HepG2 (cell line): ENCODE data around the gene KTN1. TPM values are rescaled to one million over a fixed set of nuclear protein-coding genes. Genes with fewer than 3 reads are reported as not detected.

ENCODE experiments used
- ARNTL ChIP-seq: sonication (generic); formaldehyde crosslinking; IDR thresholded peaks from 2 replicates; pipeline ENCODE4 v1.4.0; 2020; ENCODE audit warnings: mild to moderate bottlenecking, missing genetic modification reagents
- DNMT3B ChIP-seq: conservative IDR thresholded peaks from 2 replicates; pipeline ENCODE4 v1.6.1; 2016; ENCODE audit warnings: missing biosample characterization, control low read depth
- IKZF4 ChIP-seq: sonication (generic); formaldehyde crosslinking; IDR thresholded peaks from 2 replicates; pipeline ENCODE4 v1.5.1; 2020; ENCODE audit warnings: borderline replicate concordance, mild to moderate bottlenecking, low read depth, missing genetic modification reagents; ENCODE audit errors: not compliant biosample characterization
- MTA1 ChIP-seq: sonication (generic); formaldehyde crosslinking; IDR thresholded peaks from 2 replicates; pipeline ENCODE4 v1.4.0; 2020; ENCODE audit warnings: missing genetic modification reagents, mild to moderate bottlenecking, borderline replicate concordance
- STAT5B ChIP-seq: sonication (generic); formaldehyde crosslinking; IDR thresholded peaks from 2 replicates; pipeline ENCODE4 v1.4.0; 2020; ENCODE audit warnings: missing genetic modification reagents
- TBX2 ChIP-seq: sonication (generic); formaldehyde crosslinking; IDR thresholded peaks from 2 replicates; pipeline ENCODE4 v1.5.0; 2020; ENCODE audit warnings: missing genetic modification reagents, mild to moderate bottlenecking, borderline replicate concordance
- ZBTB2 ChIP-seq: sonication (generic); formaldehyde crosslinking; IDR thresholded peaks from 2 replicates; pipeline ENCODE4 v1.8.0; 2022; ENCODE audit warnings: low read depth, missing genetic modification reagents
- ZFP37 ChIP-seq: sonication (generic); formaldehyde crosslinking; IDR thresholded peaks from 2 replicates; pipeline ENCODE4 v1.4.0; 2020; ENCODE audit warnings: missing genetic modification reagents, borderline replicate concordance
- ZNF432 ChIP-seq: sonication (generic); formaldehyde crosslinking; IDR thresholded peaks from 2 replicates; pipeline ENCODE4 v1.5.0; 2020; ENCODE audit warnings: missing genetic modification reagents, mild to moderate bottlenecking, borderline replicate concordance
- polyA plus RNA-seq, 8 experiments: library from polyadenylated mRNA; depleted of rRNA in 3 of 8; stranded (reverse) in 7 of 8; unstranded in 1 of 8; fragments of >200 nt; fragmentation: Illumina TruSeq in 4 of 8; extraction: Trizol in 4 of 8; gene quantifications; 2 replicates each; pipeline versions ENCODE4 v1.2.1 to v1.2.3, GENCODE V29; 2011 to 2016; ENCODE audit warnings: low read depth in 4 of 8, missing spikeins in 1 of 8, mixed read lengths in 1 of 8; ENCODE audit not compliant: insufficient read depth in 1 of 8
- total RNA-seq, 5 experiments: library from RNA; depleted of rRNA; stranded (reverse); fragments of >200 nt; fragmentation: Illumina TruSeq; extraction: Trizol; gene quantifications; 2 replicates each; pipeline ENCODE4 v1.2.3, GENCODE V29; 2016; ENCODE audit warnings: low read depth in 1 of 5
- TF ChIP-seq, protein P1 (sequence below): sonication (generic); formaldehyde crosslinking; IDR thresholded peaks from 2 replicates; pipeline ENCODE4 v1.4.0; 2020; ENCODE audit warnings: mild to moderate bottlenecking, missing genetic modification reagents
- TF ChIP-seq, protein P2 (sequence below): sonication (generic); formaldehyde crosslinking; IDR thresholded peaks from 2 replicates; pipeline ENCODE4 v1.5.0; 2020; ENCODE audit warnings: mild to moderate bottlenecking, missing genetic modification reagents, borderline replicate concordance
- TF ChIP-seq, protein P3 (sequence below): sonication (generic); formaldehyde crosslinking; IDR thresholded peaks from 2 replicates; pipeline ENCODE4 v1.5.1; 2020; ENCODE audit warnings: mild to moderate bottlenecking, missing genetic modification reagents, moderate library complexity

The KTN1 gene
- total and polyA plus RNA-seq, 2 of the 13 experiments (the other 11 are each of a cell fraction or from before 2014, with no cell fraction given), result 60.6 to 169 TPM

DNA sequence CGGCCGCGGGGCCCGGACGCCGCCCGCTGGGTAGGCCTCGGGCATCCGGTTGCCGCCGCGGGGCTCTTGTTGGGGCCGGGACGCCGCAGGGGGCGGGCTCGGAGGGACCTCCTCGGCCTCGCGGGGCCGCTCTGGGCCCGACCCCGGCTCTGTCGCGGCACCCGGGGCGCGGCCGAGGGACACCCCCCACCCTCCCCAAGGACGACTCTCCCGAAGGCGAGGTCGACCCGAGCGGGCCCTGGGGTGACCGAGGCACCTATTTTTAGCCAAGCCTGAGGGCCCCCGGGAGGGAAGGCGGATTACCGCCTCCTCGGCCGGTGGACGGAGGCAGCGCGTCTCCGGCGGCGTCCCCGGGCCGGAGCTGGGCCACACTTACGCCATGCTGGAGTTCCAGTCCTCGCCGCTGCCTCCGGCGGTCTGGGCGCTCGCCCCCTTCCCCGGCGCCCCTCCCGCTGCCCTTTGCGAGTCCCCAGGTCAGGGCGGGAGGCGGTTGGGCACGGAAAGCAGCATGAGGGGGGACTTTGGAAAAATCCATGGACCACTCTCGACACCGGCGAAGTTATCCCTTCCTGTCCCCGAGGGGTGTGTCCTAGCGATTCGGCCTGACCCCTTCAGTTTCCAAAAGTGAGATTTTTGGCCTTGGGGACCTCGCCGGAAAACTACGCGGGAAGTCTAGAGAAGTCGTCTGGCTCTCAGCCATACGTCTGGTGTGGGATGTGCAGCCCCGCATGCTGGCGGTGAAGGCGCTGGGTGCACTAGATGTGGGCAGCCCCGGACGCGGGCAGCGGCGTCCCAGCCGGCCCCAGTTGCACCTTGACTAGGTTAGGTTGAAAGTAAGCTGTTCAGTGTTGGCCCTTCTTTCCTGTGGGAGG lies 699 bp downstream of the KTN1 start (continued):
- TF ChIP-seq, protein P1, sequence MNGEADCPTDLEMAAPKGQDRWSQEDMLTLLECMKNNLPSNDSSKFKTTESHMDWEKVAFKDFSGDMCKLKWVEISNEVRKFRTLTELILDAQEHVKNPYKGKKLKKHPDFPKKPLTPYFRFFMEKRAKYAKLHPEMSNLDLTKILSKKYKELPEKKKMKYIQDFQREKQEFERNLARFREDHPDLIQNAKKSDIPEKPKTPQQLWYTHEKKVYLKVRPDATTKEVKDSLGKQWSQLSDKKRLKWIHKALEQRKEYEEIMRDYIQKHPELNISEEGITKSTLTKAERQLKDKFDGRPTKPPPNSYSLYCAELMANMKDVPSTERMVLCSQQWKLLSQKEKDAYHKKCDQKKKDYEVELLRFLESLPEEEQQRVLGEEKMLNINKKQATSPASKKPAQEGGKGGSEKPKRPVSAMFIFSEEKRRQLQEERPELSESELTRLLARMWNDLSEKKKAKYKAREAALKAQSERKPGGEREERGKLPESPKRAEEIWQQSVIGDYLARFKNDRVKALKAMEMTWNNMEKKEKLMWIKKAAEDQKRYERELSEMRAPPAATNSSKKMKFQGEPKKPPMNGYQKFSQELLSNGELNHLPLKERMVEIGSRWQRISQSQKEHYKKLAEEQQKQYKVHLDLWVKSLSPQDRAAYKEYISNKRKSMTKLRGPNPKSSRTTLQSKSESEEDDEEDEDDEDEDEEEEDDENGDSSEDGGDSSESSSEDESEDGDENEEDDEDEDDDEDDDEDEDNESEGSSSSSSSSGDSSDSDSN (CRISPR knock-in tag), result peak; percentile 58
- TF ChIP-seq, protein P2, sequence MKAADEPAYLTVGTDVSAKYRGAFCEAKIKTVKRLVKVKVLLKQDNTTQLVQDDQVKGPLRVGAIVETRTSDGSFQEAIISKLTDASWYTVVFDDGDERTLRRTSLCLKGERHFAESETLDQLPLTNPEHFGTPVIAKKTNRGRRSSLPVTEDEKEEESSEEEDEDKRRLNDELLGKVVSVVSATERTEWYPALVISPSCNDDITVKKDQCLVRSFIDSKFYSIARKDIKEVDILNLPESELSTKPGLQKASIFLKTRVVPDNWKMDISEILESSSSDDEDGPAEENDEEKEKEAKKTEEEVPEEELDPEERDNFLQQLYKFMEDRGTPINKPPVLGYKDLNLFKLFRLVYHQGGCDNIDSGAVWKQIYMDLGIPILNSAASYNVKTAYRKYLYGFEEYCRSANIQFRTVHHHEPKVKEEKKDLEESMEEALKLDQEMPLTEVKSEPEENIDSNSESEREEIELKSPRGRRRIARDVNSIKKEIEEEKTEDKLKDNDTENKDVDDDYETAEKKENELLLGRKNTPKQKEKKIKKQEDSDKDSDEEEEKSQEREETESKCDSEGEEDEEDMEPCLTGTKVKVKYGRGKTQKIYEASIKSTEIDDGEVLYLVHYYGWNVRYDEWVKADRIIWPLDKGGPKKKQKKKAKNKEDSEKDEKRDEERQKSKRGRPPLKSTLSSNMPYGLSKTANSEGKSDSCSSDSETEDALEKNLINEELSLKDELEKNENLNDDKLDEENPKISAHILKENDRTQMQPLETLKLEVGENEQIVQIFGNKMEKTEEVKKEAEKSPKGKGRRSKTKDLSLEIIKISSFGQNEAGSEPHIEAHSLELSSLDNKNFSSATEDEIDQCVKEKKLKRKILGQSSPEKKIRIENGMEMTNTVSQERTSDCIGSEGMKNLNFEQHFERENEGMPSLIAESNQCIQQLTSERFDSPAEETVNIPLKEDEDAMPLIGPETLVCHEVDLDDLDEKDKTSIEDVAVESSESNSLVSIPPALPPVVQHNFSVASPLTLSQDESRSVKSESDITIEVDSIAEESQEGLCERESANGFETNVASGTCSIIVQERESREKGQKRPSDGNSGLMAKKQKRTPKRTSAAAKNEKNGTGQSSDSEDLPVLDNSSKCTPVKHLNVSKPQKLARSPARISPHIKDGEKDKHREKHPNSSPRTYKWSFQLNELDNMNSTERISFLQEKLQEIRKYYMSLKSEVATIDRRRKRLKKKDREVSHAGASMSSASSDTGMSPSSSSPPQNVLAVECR (CRISPR knock-in tag), result peak; percentile 44; the same call in 1 of the 2 replicates
- TF ChIP-seq ARNTL, result no peak
- TF ChIP-seq ZFP37 (CRISPR knock-in tag), result no peak
- TF ChIP-seq ZNF432 (CRISPR knock-in tag), result no peak
- TF ChIP-seq, protein P3, sequence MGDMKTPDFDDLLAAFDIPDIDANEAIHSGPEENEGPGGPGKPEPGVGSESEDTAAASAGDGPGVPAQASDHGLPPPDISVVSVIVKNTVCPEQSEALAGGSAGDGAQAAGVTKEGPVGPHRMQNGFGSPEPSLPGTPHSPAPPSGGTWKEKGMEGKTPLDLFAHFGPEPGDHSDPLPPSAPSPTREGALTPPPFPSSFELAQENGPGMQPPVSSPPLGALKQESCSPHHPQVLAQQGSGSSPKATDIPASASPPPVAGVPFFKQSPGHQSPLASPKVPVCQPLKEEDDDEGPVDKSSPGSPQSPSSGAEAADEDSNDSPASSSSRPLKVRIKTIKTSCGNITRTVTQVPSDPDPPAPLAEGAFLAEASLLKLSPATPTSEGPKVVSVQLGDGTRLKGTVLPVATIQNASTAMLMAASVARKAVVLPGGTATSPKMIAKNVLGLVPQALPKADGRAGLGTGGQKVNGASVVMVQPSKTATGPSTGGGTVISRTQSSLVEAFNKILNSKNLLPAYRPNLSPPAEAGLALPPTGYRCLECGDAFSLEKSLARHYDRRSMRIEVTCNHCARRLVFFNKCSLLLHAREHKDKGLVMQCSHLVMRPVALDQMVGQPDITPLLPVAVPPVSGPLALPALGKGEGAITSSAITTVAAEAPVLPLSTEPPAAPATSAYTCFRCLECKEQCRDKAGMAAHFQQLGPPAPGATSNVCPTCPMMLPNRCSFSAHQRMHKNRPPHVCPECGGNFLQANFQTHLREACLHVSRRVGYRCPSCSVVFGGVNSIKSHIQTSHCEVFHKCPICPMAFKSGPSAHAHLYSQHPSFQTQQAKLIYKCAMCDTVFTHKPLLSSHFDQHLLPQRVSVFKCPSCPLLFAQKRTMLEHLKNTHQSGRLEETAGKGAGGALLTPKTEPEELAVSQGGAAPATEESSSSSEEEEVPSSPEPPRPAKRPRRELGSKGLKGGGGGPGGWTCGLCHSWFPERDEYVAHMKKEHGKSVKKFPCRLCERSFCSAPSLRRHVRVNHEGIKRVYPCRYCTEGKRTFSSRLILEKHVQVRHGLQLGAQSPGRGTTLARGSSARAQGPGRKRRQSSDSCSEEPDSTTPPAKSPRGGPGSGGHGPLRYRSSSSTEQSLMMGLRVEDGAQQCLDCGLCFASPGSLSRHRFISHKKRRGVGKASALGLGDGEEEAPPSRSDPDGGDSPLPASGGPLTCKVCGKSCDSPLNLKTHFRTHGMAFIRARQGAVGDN, result peak; percentile 74
- no peak for TF ChIP-seq DNMT3B
- no peak for TF ChIP-seq ZBTB2 (CRISPR knock-in tag)
- no peak for TF ChIP-seq IKZF4
- no peak for TF ChIP-seq STAT5B (CRISPR knock-in tag)
- TF ChIP-seq TBX2, result no peak; the same call in 1 of the 2 replicates
- no peak for TF ChIP-seq MTA1
